HG03095 (cell line): Measurements from ENCODE around the gene RPAIN.

Experiments
- ATAC-seq: cut with Tn5 transposase; IDR thresholded peaks from one replicate; pipeline ENCODE4 v1.9.1; 2021; ENCODE audit warnings: moderate library complexity; ENCODE audit not compliant: unreplicated experiment

RPAIN gene

DNA sequence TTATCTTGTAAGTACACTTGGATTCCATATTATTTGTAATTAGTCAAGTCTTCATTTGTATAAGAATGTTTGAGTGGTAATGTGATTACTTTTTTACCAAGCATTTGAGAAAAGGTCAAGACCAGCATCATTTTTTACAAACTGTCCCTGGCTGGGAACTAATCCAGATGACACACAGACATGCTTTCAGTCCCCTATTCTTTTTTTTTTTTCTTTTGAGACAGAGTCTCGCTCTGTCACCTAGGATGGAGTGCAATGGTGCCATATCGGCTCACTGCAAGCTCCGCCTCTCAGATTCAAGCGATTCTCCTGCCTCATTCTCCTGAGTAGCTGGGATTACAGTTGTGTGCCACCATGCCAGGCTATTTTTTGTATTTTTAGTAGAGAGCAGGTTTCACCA, 61.5 kb downstream of the RPAIN start:
- no peak for ATAC-seq
